OCI-LY7 (cell line): Measurements from ENCODE around the gene KIDINS220. TPM values are rescaled to one million over a fixed set of nuclear protein-coding genes. Genes with fewer than 3 reads are reported as not detected.

Experiments used
- BruUV-seq: library from RNA; stranded (reverse); fragments of 400-500 nt; replicated peaks from 2 replicates; lab custom pipeline; 2021; lab: Mats Ljungman, UMichigan
- CTCF ChIA-PET: fragments of 300-600 bp; sonication (Branson Sonifier 250); formaldehyde crosslinking; loops from one replicate; lab custom pipeline; 2022; ENCODE audit warnings: antibody characterized with exemption; ENCODE audit not compliant: unreplicated experiment; lab: Charles Lee
- POLR2A ChIA-PET: fragments of 300-600 bp; sonication (Branson Sonifier 250); formaldehyde crosslinking; loops from one replicate; lab custom pipeline; 2022; ENCODE audit warnings: antibody characterized with exemption; lab: Charles Lee
- DNase-seq: peaks from one replicate; pipeline ENCODE4 v3.0.0-alpha.2; 2015; ENCODE audit warnings: low spot score
- H2AFZ ChIP-seq: fragments of 200-600 bp; sonication (generic), shearing (Covaris generic); 2 replicates; pipeline ENCODE4 v1.6.1; 2014; ENCODE audit warnings: mild to moderate bottlenecking, antibody characterized with exemption, low read length, moderate library complexity
- H3K27ac ChIP-seq: fragments of 200-600 bp; sonication (generic); 2 replicates; pipeline ENCODE4 v1.5.1; 2014; ENCODE audit warnings: mixed run types, low read depth, mild to moderate bottlenecking, moderate library complexity, low read length, inconsistent platforms; ENCODE audit not compliant: poor library complexity, severe bottlenecking
- H3K36me3 ChIP-seq: fragments of 200-600 bp; sonication (generic); 2 replicates; pipeline ENCODE4 v1.6.1; 2014; ENCODE audit warnings: mild to moderate bottlenecking, antibody characterized with exemption, low read length, moderate library complexity, mixed read lengths; ENCODE audit not compliant: insufficient read depth
- H3K4me1 ChIP-seq: fragments of 200-600 bp; sonication (generic); 2 replicates; pipeline ENCODE4 v1.5.1; 2014; ENCODE audit warnings: mild to moderate bottlenecking, low read length; ENCODE audit not compliant: insufficient read depth, poor library complexity, severe bottlenecking
- H3K4me2 ChIP-seq: fragments of 200-600 bp; sonication (generic); 2 replicates; pipeline ENCODE4 v1.6.1; 2014; ENCODE audit warnings: mild to moderate bottlenecking, low read length
- H3K4me3 ChIP-seq: fragments of 200-600 bp; sonication (generic); 2 replicates; pipeline ENCODE4 v1.5.1; 2014; ENCODE audit warnings: mild to moderate bottlenecking, low read depth, low read length; ENCODE audit not compliant: poor library complexity, severe bottlenecking
- H3K79me2 ChIP-seq: fragments of 200-600 bp; sonication (generic); 2 replicates; pipeline ENCODE4 v1.6.1; 2016; ENCODE audit warnings: low read depth, mild to moderate bottlenecking, low read length, moderate library complexity, mixed read lengths; ENCODE audit not compliant: insufficient read depth
- H3K9me2 ChIP-seq: fragments of 200-600 bp; sonication (generic); 2 replicates; pipeline ENCODE4 v1.6.1; 2016; ENCODE audit warnings: mild to moderate bottlenecking, low read length, mixed read lengths; ENCODE audit not compliant: insufficient read depth
- H3K9me3 ChIP-seq: fragments of 200-600 bp; sonication (generic); 2 replicates; pipeline ENCODE4 v1.6.1; 2014; ENCODE audit warnings: mild to moderate bottlenecking, mixed run types, low read length, mixed read lengths
- H4K20me1 ChIP-seq: fragments of 200-600 bp; sonication (generic); 2 replicates; pipeline ENCODE4 v1.6.1; 2014; ENCODE audit warnings: mild to moderate bottlenecking, antibody characterized with exemption, low read length, moderate library complexity, mixed read lengths; ENCODE audit not compliant: insufficient read depth
- CTCF ChIP-seq: fragments of 200-600 bp; sonication (generic); conservative IDR thresholded peaks from 2 replicates; pipeline ENCODE4 v1.5.1; 2014; ENCODE audit warnings: mild to moderate bottlenecking, antibody characterized with exemption, low read length, moderate library complexity, mixed read lengths
- EZH2phosphoT487 ChIP-seq: fragments of 200-600 bp; sonication (generic); IDR thresholded peaks from 2 replicates; pipeline ENCODE4 v1.6.1; 2018; ENCODE audit warnings: low read depth, borderline replicate concordance, mild to moderate bottlenecking, mixed run types, antibody characterized with exemption, low read length, moderate library complexity, mixed read lengths
- intact Hi-C: fragments of 100-400 bp; cut with micrococcal nuclease; formaldehyde crosslinking; loops from one replicate; pipeline ENCODE4 v1.10.0; 2022; ENCODE audit not compliant: unreplicated experiment
- total RNA-seq, 2 experiments: library from RNA; depleted of rRNA in 1 of 2; stranded (reverse); fragments of >200 nt in 1 of 2; shearing (Covaris generic) in 1 of 2; gene quantifications; 2 replicates each; pipeline ENCODE4 v1.2.3, GENCODE V29; 2014 to 2022

Gene KIDINS220
- total RNA-seq, 2 experiments from 2014 or later, result 29.1 to 32.3 TPM

- no TSS peak for BruUV-seq
- intact Hi-C loops, result loop anchor here (5.0 kb wide), 1 partner anchor 69 kb away; no protein-coding TSS in a partner anchor
- Histone ChIP-seq H3K4me3 (peak overlapping the region; percentile 5), H3K4me2 (peak overlapping the region; percentile 46; the same call in 1 of the 2 replicates), H3K27ac (no peak overlapping the region), H3K4me1 (no peaks in the 10 kb centered on the region), H3K9me3 (0 out of 2 replicates have a peak, but pooled peaks cover 3% of the 10 kb centered on the region), H3K9me2 (no peaks in the 10 kb centered on the region), H2AFZ (no peak overlapping the region), H3K36me3 (no peaks in the 10 kb centered on the region; the same call in 1 of the 2 replicates), H3K79me2 (no peaks in the 10 kb centered on the region), H4K20me1 (no peaks in the 10 kb centered on the region)
- peak; percentile 47 for DNase-seq
- ChIA-PET POLR2A (no interaction called here), CTCF (no interaction called here)
- TF ChIP-seq EZH2phosphoT487 (no peak), CTCF (peak; percentile 84)
These were observed 144.1 kb downstream of the KIDINS220 start for GRCh38 chr2:8693157-8693821.

- Histone ChIP-seq H3K4me1 (no peaks in the 10 kb centered on the region), H3K9me3 (0 out of 2 replicates have a peak, but pooled peaks cover 6% of the 10 kb centered on the region), H3K36me3 (no peaks in the 10 kb centered on the region; the same call in 1 of the 2 replicates), H3K27ac (no peak overlapping the region), H3K4me2 (peak overlapping the region; percentile 46; the same call in 1 of the 2 replicates), H3K4me3 (peak overlapping the region; percentile 5), H2AFZ (no peak overlapping the region), H4K20me1 (no peaks in the 10 kb centered on the region), H3K79me2 (no peaks in the 10 kb centered on the region), H3K9me2 (no peaks in the 10 kb centered on the region)
- CTCF ChIA-PET, result no interaction called here
- intact Hi-C loops, result loop anchor here (5.0 kb wide), 1 partner anchor 70 kb away; no protein-coding TSS in a partner anchor
- POLR2A ChIA-PET, result no interaction called here
- TF ChIP-seq CTCF (no peak), EZH2phosphoT487 (no peak)
- BruUV-seq, result no TSS peak
- DNase-seq, result no peak
These were observed 144.6 kb downstream of the KIDINS220 start for GRCh38 chr2:8692783-8693156.
